Medulla oblongata (tissue), 1 donor: ENCODE measurements around the gene NNMT.

Experiments used
- DNase-seq: peaks from one replicate; pipeline ENCODE4 v3.0.0-alpha.2; 2015; ENCODE audit errors: extremely low spot score

The NNMT gene

DNA sequence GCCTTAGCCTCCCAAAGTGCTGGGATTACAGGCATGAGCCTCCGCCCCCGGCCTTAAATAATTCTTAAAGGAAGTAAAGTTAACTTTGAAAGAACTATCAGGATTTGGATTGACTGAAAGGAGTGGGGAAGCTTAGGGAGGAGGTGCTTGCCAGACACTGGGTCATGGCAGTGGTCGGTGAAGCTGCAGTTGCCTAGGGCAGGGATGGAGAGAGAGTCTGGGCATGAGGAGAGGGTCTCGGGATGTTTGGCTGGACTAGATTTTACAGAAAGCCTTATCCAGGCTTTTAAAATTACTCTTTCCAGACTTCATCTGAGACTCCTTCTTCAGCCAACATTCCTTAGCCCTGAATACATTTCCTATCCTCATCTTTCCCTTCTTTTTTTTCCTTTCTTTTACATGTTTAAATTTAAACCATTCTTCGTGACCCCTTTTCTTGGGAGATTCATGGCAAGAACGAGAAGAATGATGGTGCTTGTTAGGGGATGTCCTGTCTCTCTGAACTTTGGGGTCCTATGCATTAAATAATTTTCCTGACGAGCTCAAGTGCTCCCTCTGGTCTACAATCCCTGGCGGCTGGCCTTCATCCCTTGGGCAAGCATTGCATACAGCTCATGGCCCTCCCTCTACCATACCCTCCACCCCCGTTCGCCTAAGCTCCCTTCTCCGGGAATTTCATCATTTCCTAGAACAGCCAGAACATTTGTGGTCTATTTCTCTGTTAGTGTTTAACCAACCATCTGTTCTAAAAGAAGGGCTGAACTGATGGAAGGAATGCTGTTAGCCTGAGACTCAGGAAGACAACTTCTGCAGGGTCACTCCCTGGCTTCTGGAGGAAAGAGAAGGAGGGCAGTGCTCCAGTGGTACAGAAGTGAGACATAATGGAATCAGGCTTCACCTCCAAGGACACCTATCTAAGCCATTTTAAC lies at the start of gene NNMT:
TSS of gene NNMT (plus strand) at position 724 of the 929 bp plus-strand sequence. CDS start at position 882, 158 bp downstream.
- no peak for DNase-seq

GRCh38 chr11:114247070-114247789 lies 49.0 kb upstream of the NNMT start:
- no peak for DNase-seq

DNA sequence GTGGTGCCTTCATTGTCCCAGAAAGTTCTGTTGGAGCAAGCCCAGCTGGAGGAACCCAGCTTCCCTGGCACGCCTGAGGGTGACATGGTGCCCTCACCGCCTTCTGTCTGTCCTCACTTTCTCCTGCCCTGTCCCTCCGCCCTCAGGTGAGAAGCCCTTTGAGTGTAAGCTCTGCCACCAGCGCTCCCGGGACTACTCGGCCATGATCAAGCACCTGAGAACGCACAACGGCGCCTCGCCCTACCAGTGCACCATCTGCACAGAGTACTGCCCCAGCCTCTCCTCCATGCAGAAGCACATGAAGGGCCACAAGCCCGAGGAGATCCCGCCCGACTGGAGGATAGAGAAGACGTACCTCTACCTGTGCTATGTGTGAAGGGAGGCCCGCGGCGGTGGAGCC lies 46.0 kb upstream of the NNMT start:
- DNase-seq = no peak

DNA sequence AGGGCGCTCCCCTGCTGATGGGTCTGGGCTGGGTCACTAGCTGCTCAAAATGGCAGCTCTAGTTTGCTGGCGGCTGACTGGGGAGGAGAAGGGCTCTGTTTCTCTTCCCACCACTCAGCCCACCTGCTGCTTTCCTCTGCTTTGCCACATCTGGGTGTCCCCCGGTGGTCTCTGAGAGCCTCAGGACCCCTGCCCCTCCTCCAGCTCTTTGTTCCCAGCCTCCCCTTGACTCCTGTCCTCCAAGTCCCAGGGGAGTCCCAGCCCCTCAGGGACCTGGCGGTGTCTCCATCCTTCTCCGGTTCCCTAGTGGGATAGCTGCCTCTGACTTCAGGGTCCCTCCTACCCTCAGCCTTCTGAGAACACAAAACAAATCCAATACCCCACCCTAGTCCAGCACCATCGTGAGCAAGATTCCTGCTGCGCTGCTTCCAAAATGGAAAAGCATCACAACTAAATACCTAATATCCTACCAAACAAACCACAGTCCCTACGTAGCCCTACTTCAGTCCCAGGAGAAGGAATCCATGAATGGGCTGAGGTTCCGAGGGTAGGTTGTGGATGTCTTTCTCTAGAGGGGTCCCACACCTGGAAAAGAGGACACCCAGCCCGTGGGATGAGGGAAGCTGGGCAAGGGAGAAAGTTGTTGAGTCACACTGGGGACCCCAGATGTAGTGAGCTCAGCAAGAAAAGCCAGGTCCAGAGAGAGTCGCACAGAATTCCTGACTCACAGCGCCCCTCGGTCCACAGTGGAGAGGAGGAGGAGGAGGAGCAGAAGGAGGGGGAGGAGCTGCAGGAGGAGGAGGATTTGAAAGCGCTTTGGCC lies 45.0 kb upstream of the NNMT start:
- no peak for DNase-seq

- no peak for DNase-seq
Observed at GRCh38 chr11:114251815-114252337, 44.3 kb upstream of the NNMT start.

DNA sequence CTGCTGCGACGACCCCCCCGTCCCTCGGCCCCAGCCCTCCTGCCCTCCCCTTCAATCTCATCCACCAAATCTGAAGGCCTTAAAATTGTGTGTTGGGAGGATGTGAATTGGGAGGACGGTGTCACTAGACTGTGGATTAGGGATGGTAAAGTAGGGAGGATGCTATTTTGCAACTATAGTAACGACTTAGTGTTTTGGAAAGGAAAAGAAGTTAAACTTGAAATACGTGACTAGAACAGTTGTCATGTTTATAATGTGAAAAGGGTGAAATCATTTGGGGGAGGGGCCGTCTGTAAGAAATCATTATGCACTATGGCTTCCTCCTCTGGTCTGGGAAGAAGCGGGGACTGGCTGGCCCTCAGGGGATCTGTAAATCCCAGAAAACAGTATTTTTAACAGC lies 43.4 kb upstream of the NNMT start:
- no peak for DNase-seq

DNA sequence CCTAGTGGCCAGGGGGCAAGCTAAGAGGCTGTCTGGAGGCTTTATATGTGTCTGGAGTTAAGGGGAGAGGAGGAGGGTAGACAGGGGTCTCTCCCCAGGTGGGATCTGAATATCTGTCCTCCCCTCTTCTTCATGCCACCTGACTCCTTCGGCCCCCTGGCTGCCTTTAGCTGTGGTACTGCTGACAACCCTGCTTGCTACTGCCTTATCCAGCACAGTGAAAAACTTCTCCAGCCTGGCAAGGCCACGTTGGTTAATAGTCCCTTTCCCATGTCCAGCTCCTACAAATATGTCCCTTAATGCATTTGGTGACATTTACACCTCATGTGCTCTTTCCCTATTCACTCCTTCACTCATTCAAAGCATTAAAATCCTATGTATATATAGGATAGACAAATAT lies 42.4 kb upstream of the NNMT start:
- no peak for DNase-seq

DNA sequence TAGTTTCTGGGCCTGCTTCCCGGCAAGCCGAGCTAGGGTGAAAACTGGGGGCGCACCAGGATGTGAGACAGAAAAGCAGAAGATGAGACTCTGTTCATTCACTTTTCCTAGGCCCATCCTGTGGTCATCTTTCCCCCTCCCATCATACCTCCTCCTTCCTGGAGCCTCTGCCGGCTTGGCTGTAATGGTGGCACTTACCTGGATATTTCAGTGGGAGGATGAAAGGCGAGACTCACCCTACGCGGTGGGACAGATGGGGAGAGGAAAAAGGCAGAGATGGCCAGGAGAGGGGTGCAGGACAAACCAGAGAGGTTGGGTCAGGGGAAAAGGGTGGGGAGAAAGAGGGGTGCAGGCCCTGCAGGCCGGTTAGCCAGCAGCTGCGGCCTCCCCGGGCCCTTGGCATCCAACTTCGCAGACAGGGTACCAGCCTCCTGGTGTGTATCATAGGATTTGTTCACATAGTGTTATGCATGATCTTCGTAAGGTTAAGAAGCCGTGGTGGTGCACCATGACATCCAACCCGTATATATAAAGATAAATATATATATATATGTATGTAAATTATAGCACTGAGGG lies 41.5 kb upstream of the NNMT start:
- no peak for DNase-seq

DNA sequence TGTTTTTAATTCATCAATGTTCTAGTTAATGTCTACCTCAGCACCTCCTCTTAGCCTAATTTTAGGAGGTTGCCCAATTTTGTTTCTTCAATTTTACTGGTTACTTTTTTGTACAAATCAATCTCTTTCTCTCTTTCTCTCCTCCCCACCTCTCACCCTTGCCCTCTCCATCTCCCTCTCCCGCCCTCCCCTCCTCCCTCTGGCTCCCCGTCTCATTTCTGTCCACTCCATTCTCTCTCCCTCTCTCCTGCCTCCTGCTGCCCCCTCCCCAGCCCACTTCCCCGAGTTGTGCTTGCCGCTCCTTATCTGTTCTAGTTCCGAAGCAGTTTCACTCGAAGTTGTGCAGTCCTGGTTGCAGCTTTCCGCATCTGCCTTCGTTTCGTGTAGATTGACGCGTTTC lies 40.9 kb upstream of the NNMT start:
- no peak for DNase-seq

- DNase-seq = no peak
Observed at GRCh38 chr11:114256176-114256966, 39.8 kb upstream of the NNMT start.

GRCh38 chr11:114256967-114257286 lies 39.3 kb upstream of the NNMT start:
- DNase-seq = no peak

- peak; percentile 45 for DNase-seq
Observed at GRCh38 chr11:114257621-114258558, 38.3 kb upstream of the NNMT start.

GRCh38 chr11:114258696-114259095 lies 37.5 kb upstream of the NNMT start:
- DNase-seq = peak; percentile 57

DNA sequence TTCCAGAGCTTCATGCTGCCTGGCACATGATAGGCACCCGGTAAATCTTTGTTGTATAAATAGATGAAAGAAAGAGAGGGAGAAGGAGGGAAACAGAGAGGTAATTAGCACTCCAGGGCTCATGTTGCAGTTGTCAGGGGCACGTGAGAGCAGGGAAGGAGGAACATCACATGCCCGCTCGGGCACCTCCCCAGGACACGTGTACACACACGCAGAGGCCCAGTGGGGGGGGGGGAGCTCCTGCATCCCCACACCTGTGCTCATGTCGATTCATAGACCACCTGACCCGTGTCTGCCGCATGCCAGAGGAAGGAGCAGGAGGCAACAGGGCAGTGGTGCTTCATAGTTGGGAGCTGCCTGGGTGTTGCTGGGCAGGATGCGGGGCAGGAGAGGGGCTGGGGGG lies 37.1 kb upstream of the NNMT start:
- DNase-seq = peak; percentile 21

DNA sequence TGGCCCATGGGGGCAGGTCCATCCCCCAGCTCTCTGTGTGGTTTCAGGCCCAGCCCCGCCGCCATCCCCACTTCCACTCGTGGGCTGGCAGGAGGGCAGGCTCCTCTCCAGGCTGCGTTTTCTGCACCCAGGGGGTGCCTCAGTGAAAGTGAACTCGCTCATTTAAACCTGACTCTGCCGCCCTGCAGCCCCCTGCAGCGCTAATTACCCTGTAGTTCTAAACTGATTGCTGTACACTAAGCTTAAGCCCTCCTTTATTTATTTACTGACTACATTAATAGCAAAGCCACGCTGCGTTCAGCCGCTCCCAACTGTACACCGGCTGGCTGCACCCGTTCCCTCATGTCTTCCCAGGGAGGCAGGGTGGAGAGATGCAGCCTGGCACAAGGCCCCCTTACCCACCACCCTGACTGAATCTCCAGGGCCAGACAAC lies 36.6 kb upstream of the NNMT start:
- DNase-seq = no peak

DNA sequence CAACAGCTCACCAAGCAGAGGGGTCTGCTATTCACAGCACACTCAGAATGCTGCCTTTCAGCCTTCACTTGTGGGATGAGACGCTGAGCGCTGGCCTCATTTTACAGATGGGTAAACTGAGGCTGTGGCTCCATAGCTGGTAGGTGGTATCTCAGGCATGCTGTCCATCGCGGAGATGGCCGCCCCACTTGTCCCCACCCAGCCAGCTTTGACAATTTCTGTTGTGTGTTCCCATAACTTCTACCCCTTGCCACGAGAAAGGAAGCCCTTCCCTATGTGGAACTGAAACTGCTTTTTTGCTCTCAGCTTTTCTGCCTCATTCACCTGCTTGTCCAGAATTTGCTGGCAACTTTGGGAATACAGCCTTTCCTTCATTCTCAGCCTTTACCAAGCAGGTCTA lies 36.1 kb upstream of the NNMT start:
- peak; percentile 40 for DNase-seq

- no peak for DNase-seq
Observed at GRCh38 chr11:114260483-114260882, 35.7 kb upstream of the NNMT start.

DNA sequence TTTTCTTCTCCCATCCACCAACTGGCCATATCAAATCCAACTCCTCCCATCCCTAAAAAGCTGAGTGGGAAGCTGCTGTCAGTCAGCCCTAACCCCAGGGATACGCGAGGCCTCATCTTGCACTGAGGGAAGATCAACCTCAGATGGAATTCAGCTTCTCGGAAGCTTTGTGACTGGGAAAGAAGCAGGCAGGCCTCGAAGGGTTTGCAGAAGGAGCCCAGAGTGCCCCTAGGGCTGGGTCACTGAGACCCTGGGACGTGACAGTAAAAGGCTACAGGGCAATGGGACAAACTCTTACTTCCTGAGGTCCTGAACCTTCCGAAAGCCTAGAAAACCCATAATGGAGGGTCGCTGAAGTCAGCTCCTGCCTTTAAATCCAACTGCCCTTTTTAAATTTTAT lies 34.4 kb upstream of the NNMT start:
- no peak for DNase-seq

DNA sequence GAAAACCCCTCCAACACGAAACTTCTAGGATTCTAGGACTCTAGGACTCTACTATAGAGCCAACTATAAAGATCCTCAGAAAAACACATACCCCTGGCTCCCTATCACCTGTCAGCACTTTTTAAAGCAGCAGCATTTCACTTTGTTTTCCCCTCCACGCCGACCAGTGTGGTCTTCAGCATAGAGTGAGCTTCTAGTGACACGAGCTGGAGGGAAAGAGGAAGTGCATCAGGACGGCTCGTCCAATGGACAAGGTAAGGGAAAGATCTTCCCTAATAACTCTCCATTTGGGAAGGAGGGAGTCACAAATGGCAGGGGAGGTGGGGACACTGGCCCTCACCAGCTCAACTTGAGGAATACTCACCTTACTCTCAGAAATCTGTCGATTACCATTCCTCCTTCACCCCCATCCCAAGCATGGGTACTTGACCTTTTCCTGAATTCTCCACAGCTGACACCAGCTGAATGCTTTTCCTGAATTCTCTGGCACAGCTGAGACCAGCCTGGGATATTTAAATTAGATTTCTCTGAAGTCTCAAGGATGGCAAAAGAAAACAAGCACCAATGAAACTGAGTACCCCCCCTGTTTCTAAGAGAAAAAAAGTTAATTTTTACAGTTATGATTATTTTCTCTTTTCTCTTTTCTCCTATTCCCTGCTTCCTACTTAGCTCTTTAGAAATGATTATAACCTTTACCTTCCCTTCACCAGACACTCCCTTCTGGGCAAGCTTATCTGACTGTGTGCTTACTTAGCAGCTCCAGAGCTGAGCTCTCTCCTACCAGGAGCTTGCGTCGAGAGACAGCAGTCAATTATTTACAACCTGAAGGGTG lies 33.3 kb upstream of the NNMT start:
- peak; percentile 80 for DNase-seq
